Astrocyte (in vitro differentiated cells and primary cell): ENCODE data around the gene FANCI. TPM values are rescaled to one million over a fixed set of nuclear protein-coding genes. Genes with fewer than 3 reads are reported as not detected.

Source experiments
- DNase-seq: peaks from one replicate; pipeline ENCODE4 v3.0.0-alpha.2; 2010; ENCODE audit warnings: low read depth
- FAIRE-seq: peaks from 2 replicates; lab custom pipeline; 2011; peaks lifted over from hg19 to GRCh38; lab: Jason Lieb, UNC
- H2AFZ ChIP-seq: 2 replicates; pipeline ENCODE4 v1.6.0; 2012; ENCODE audit warnings: low read depth, low read length, inconsistent platforms
- H3K27ac ChIP-seq: 2 replicates; pipeline ENCODE4 v1.5.1; 2011; ENCODE audit warnings: low read depth, low read length, inconsistent platforms
- H3K27me3 ChIP-seq: 2 replicates; pipeline ENCODE4 v1.6.0; 2011; ENCODE audit warnings: low read length, inconsistent platforms; ENCODE audit not compliant: insufficient read depth
- H3K36me3 ChIP-seq: 2 replicates; pipeline ENCODE4 v1.5.1; 2011; ENCODE audit warnings: low read length, inconsistent platforms; ENCODE audit not compliant: insufficient read depth
- H3K4me1 ChIP-seq: 2 replicates; pipeline ENCODE4 v1.5.1; 2011; ENCODE audit warnings: low read length, inconsistent platforms; ENCODE audit not compliant: insufficient read depth
- H3K4me2 ChIP-seq: 2 replicates; pipeline ENCODE4 v1.6.0; 2012; ENCODE audit warnings: low read length, inconsistent platforms
- H3K4me3 ChIP-seq: 2 replicates; pipeline ENCODE4 v1.5.1; 2011; ENCODE audit warnings: low read depth, mild to moderate bottlenecking, low read length, inconsistent platforms; ENCODE audit not compliant: insufficient read depth
- H3K79me2 ChIP-seq: 2 replicates; pipeline ENCODE4 v1.6.0; 2012; ENCODE audit warnings: mild to moderate bottlenecking, low read length, inconsistent platforms; ENCODE audit not compliant: insufficient read depth
- H3K9ac ChIP-seq: 2 replicates; pipeline ENCODE4 v1.6.0; 2012; ENCODE audit warnings: mild to moderate bottlenecking, low read length, inconsistent platforms
- H3K9me3 ChIP-seq: 2 replicates; pipeline ENCODE4 v1.5.1; 2012; ENCODE audit warnings: low read depth, mild to moderate bottlenecking, low read length, inconsistent platforms; ENCODE audit not compliant: insufficient read depth
- H4K20me1 ChIP-seq: 2 replicates; pipeline ENCODE4 v1.6.0; 2012; ENCODE audit warnings: low read length, inconsistent platforms; ENCODE audit not compliant: insufficient read depth
- H3K27ac Mint-ChIP-seq: one replicate; pipeline ENCODE4 v1.8.0; 2021; ENCODE audit warnings: mild to moderate bottlenecking, mixed read lengths; ENCODE audit not compliant: unreplicated experiment
- H3K27me3 Mint-ChIP-seq: one replicate; pipeline ENCODE4 v1.8.0; 2021; ENCODE audit warnings: low read depth, mixed read lengths; ENCODE audit not compliant: unreplicated experiment
- H3K36me3 Mint-ChIP-seq: one replicate; pipeline ENCODE4 v1.8.0; 2021; ENCODE audit warnings: low read depth, mixed read lengths; ENCODE audit not compliant: unreplicated experiment
- H3K4me1 Mint-ChIP-seq: one replicate; pipeline ENCODE4 v1.8.0; 2021; ENCODE audit warnings: low read depth, mixed read lengths; ENCODE audit not compliant: unreplicated experiment
- H3K4me3 Mint-ChIP-seq: one replicate; pipeline ENCODE4 v1.8.0; 2021; ENCODE audit warnings: mild to moderate bottlenecking, moderate library complexity, mixed read lengths; ENCODE audit not compliant: unreplicated experiment
- H3K9me3 Mint-ChIP-seq: one replicate; pipeline ENCODE4 v1.8.0; 2021; ENCODE audit warnings: mild to moderate bottlenecking, mixed read lengths; ENCODE audit not compliant: unreplicated experiment
- CTCF ChIP-seq: IDR thresholded peaks from 2 replicates; pipeline ENCODE4 v1.5.1; 2011; ENCODE audit warnings: low read depth, mild to moderate bottlenecking, inconsistent platforms, low read length, moderate library complexity; ENCODE audit not compliant: insufficient read depth
- EZH2 ChIP-seq: IDR thresholded peaks from 2 replicates; pipeline ENCODE4 v1.6.1; 2012; ENCODE audit warnings: mild to moderate bottlenecking, low read length, inconsistent platforms; ENCODE audit not compliant: insufficient read depth
- total RNA-seq: library from RNA; stranded (reverse); gene quantifications from 2 replicates; pipeline ENCODE4 v1.2.1, GENCODE V29; 2021

The FANCI gene
- total RNA-seq, 1 donor from 2014 or later: 10.6 TPM

- no peak overlapping the region for H3K4me2 ChIP-seq
- H2AFZ ChIP-seq: no peak overlapping the region
- DNase-seq (no peak), FAIRE-seq (no peak)
- Mint-ChIP-seq H3K27ac (no peak overlapping the region), H3K4me1 (no peaks in the 10 kb centered on the region), H3K27me3 (no peaks in the 10 kb centered on the region), H3K4me3 (no peak overlapping the region), H3K36me3 (no peaks in the 10 kb centered on the region), H3K9me3 (peaks cover 2% of the 10 kb centered on the region)
- no peaks in the 10 kb centered on the region for H3K27me3 ChIP-seq
- no peaks in the 10 kb centered on the region for H4K20me1 ChIP-seq
- TF ChIP-seq CTCF (no peak), EZH2 (no peak)
- H3K4me3 ChIP-seq: no peak overlapping the region
- no peak overlapping the region for H3K9ac ChIP-seq
- peaks cover 12% of the 10 kb centered on the region for H3K4me1 ChIP-seq
- H3K79me2 ChIP-seq: no peaks in the 10 kb centered on the region
- H3K36me3 ChIP-seq: no peaks in the 10 kb centered on the region
- no peaks in the 10 kb centered on the region for H3K9me3 ChIP-seq
- no peak overlapping the region for H3K27ac ChIP-seq
Measured at GRCh38 chr15:89225588-89225987, 18.2 kb upstream of the FANCI start.

GRCh38 chr15:89226359-89227221, 17.2 kb upstream of the FANCI start:
- Mint-ChIP-seq H3K4me3 (no peak overlapping the region), H3K27me3 (no peaks in the 10 kb centered on the region), H3K9me3 (peaks cover 2% of the 10 kb centered on the region), H3K4me1 (no peaks in the 10 kb centered on the region), H3K36me3 (no peaks in the 10 kb centered on the region), H3K27ac (no peak overlapping the region)
- H3K9ac ChIP-seq: no peak overlapping the region
- DNase-seq (no peak), FAIRE-seq (no peak)
- H3K4me1 ChIP-seq: peaks cover 13% of the 10 kb centered on the region
- no peaks in the 10 kb centered on the region for H3K79me2 ChIP-seq
- H3K27ac ChIP-seq: no peak overlapping the region
- no peaks in the 10 kb centered on the region for H3K36me3 ChIP-seq
- H3K27me3 ChIP-seq: no peaks in the 10 kb centered on the region
- TF ChIP-seq EZH2: no peak
- TF ChIP-seq CTCF: no peak
- no peaks in the 10 kb centered on the region for H3K9me3 ChIP-seq
- H3K4me2 ChIP-seq: no peak overlapping the region
- no peak overlapping the region for H3K4me3 ChIP-seq
- no peak overlapping the region for H2AFZ ChIP-seq
- H4K20me1 ChIP-seq: no peaks in the 10 kb centered on the region

GRCh38 chr15:89227425-89227824, 16.4 kb upstream of the FANCI start:
- Histone ChIP-seq H3K9ac (no peak overlapping the region), H4K20me1 (no peaks in the 10 kb centered on the region), H2AFZ (no peak overlapping the region), H3K79me2 (no peaks in the 10 kb centered on the region), H3K27me3 (no peaks in the 10 kb centered on the region), H3K4me2 (no peak overlapping the region), H3K4me1 (peaks cover 12% of the 10 kb centered on the region), H3K36me3 (no peaks in the 10 kb centered on the region), H3K4me3 (no peak overlapping the region), H3K27ac (no peak overlapping the region), H3K9me3 (no peaks in the 10 kb centered on the region)
- no peaks in the 10 kb centered on the region for H3K36me3 Mint-ChIP-seq
- H3K27me3 Mint-ChIP-seq: no peaks in the 10 kb centered on the region
- TF ChIP-seq CTCF (no peak), EZH2 (no peak)
- no peak overlapping the region for H3K4me3 Mint-ChIP-seq
- no peak for FAIRE-seq
- H3K4me1 Mint-ChIP-seq: no peaks in the 10 kb centered on the region
- H3K27ac Mint-ChIP-seq: no peak overlapping the region
- H3K9me3 Mint-ChIP-seq: peaks cover 2% of the 10 kb centered on the region
- DNase-seq: no peak
